Activated CD4-positive, alpha-beta T cell treated with anti-CD3 and anti-CD28 coated beads, Interleukin-2, amount 10 ng/mL, durations not matched to agents 24 days and 14 days (primary cell): ENCODE results near the gene PTPN22. TPM values are rescaled to one million over a fixed set of nuclear protein-coding genes. Genes with fewer than 3 reads are reported as not detected.

Experiments
- DNase-seq: peaks from one replicate; pipeline ENCODE4 v3.0.0; 2022
- H3K27ac Mint-ChIP-seq: one replicate; pipeline ENCODE4 v1.8.0; 2022; ENCODE audit warnings: mild to moderate bottlenecking, mixed read lengths
- H3K27me3 Mint-ChIP-seq: one replicate; pipeline ENCODE4 v1.8.0; 2022; ENCODE audit warnings: mixed read lengths
- H3K36me3 Mint-ChIP-seq: one replicate; pipeline ENCODE4 v1.8.0; 2022; ENCODE audit warnings: low read depth, mild to moderate bottlenecking, mixed read lengths
- H3K4me1 Mint-ChIP-seq: one replicate; pipeline ENCODE4 v1.8.0; 2021; ENCODE audit warnings: mixed read lengths
- H3K4me3 Mint-ChIP-seq: one replicate; pipeline ENCODE4 v1.8.0; 2022; ENCODE audit warnings: mild to moderate bottlenecking, moderate library complexity, mixed read lengths
- H3K9me3 Mint-ChIP-seq: one replicate; pipeline ENCODE4 v1.8.0; 2021; ENCODE audit warnings: mixed read lengths
- intact Hi-C: fragments of 100-400 bp; cut with micrococcal nuclease; formaldehyde crosslinking; loops from one replicate; pipeline ENCODE4 v1.15.1; 2023
- total RNA-seq: library from RNA; stranded (reverse); gene quantifications from 2 replicates; pipeline ENCODE4 v1.2.3, GENCODE V29; 2022

The PTPN22 gene
- total RNA-seq, result 60.4 and 64.1 TPM in 2 replicates

DNA sequence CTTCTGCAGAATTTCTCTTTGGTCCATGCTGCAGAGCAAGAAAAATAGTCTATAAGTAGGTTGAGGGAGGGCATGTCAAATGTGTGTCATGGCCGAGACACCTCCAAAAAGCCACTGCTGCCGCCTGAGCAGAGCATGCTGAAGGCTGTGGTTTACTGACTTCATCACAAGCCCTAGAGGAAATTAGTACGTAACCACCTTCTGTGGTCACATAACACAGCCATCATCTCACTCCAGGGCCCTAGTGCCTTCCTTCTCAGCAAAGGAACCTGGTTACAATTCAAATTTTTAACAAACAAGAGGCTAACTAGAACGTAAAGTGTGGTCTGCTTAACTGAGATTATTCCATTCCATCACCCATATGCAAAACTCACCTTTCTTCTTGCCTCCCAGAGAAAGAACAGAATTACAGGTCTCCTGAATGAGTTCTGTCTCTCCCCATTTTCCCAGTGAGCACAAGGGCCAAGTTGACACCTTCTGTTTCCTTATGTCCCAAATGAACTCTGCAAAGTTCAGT, at the start of gene PTPN22:
Gene PTPN22 (minus strand): TSS at position 116 of the 517 bp plus-strand sequence.
- intact Hi-C loops, result loop anchor here (1.0 to 5.0 kb wide), 4 partner anchors 34 to 59 kb away; partner anchors contain the start of genes DCLRE1B and RSBN1
- DNase-seq, result peak; percentile 95
- Mint-ChIP-seq H3K36me3 (peaks cover 29% of the 10 kb centered on the region), H3K4me1 (peaks cover 63% of the 10 kb centered on the region), H3K27ac (peak within 1 kb of the TSS; percentile 96), H3K27me3 (peaks cover 2% of the 10 kb centered on the region), H3K9me3 (no peaks in the 10 kb centered on the region), H3K4me3 (peak within 1 kb of the TSS; percentile 94)

- no peaks in the 10 kb centered on the region for H3K9me3 Mint-ChIP-seq
- no peak overlapping the region for H3K27ac Mint-ChIP-seq
- peaks cover 11% of the 10 kb centered on the region for H3K4me1 Mint-ChIP-seq
- H3K27me3 Mint-ChIP-seq, result peaks cover 6% of the 10 kb centered on the region
- intact Hi-C loops, result no loop called here
- DNase-seq, result no peak
- H3K36me3 Mint-ChIP-seq, result peaks cover 10% of the 10 kb centered on the region
- H3K4me3 Mint-ChIP-seq, result no peak overlapping the region
Measured at GRCh38 chr1:113918243-113918642, 46.7 kb upstream of the PTPN22 start.

DNA sequence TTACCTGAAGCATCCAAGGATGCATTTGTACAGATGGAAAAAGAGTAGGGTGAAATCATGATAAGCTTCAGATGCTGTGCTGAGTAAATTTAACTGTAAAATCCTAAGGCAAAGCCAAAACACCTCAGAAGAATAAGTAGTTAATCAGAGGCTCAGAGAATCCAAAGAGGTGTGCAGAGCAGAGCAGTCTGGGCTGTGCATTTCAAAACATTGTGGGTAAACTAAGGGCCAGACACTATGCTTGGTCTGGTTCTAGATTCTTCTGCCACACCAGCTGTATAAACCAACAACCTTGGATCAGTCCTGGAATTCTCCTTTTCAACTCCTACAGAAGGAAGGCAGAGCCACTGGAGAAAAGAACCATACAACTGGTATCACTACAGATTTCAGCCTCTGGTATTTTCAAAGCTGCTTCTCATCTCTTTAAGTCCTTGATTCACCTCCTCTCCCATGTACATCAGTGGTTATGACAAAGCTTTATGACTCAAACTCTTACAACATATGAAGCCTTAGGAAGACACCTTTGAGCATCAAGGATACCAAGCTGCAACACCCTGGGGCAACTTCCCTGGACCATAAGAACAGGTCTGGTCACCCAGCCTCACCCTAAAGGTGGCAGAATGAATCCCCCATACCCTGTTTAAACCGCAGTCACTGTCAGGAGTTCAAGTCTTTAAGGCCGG, 46.0 kb upstream of the PTPN22 start:
- peaks cover 13% of the 10 kb centered on the region for H3K4me1 Mint-ChIP-seq
- peaks cover 14% of the 10 kb centered on the region for H3K36me3 Mint-ChIP-seq
- H3K4me3 Mint-ChIP-seq, result no peak overlapping the region
- peaks cover 3% of the 10 kb centered on the region for H3K27me3 Mint-ChIP-seq
- intact Hi-C loops, result no loop called here
- no peak for DNase-seq
- no peaks in the 10 kb centered on the region for H3K9me3 Mint-ChIP-seq
- H3K27ac Mint-ChIP-seq, result no peak overlapping the region

- intact Hi-C loops, result no loop called here
- Mint-ChIP-seq H3K4me3 (no peak overlapping the region), H3K9me3 (no peaks in the 10 kb centered on the region), H3K27ac (no peak overlapping the region), H3K36me3 (peaks cover 17% of the 10 kb centered on the region), H3K4me1 (peaks cover 13% of the 10 kb centered on the region), H3K27me3 (peaks cover 2% of the 10 kb centered on the region)
- DNase-seq, result no peak
Measured at GRCh38 chr1:113916974-113917373, 45.5 kb upstream of the PTPN22 start.

DNA sequence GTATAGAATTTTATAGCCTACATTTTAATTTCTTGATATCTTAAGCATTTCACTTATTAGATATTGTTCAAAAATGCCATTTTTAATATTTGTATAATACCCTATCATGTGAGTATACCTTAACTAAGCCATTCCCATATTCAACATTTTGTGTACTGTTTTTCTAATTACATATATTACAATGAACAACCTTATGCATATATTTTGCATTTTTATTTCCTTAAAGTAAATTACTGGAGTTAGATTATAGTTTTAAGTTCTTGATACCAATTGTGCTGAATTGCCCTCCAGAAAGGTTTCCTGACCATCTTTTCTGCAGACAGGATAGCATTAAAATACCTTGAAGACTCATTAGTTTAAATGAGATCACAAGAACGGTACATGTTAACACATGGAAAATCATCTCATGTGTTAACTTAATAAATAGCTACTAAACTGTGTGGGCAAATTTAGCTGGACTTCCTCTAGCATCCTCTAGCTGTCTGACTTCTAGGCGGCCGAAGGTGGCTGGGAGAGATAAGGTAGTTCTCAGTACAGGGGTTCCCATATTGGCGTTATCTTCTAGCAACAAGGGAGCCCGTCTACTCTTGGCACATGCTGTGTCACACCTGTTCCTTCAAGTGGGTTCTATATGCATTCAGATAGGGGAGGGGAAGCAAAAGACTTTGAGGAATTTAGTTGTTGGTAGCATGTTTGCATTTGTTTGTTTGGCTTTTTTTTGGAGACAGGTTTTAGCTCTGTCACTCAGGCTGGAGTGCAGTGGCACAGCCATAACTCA, 42.6 kb upstream of the PTPN22 start:
- no peak for DNase-seq
- Mint-ChIP-seq H3K27me3 (no peaks in the 10 kb centered on the region), H3K9me3 (no peaks in the 10 kb centered on the region), H3K4me1 (peaks cover 20% of the 10 kb centered on the region), H3K4me3 (no peak overlapping the region), H3K27ac (no peak overlapping the region), H3K36me3 (peaks cover 36% of the 10 kb centered on the region)
- intact Hi-C loops, result no loop called here

DNA sequence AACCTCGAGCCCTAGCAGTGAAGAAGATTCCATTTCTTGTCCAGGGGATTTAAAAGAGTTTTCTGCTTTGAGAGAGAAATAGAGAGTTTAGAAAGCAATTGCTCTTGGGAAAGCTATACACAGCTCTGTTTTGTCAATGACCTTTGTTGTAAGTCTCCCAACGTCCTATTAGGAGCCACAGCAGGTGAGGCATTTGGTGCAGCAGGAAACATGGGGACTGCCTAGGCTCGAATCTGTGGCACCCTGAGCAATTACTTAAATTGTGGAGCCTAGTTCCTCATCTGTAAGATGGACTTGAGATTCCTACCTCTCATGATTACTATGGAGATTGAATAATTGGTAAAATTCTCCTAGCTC, 41.8 kb upstream of the PTPN22 start:
- no peak for DNase-seq
- H3K4me3 Mint-ChIP-seq, result no peak overlapping the region
- H3K36me3 Mint-ChIP-seq, result peaks cover 41% of the 10 kb centered on the region
- intact Hi-C loops, result no loop called here
- H3K27ac Mint-ChIP-seq, result no peak overlapping the region
- H3K4me1 Mint-ChIP-seq, result peaks cover 27% of the 10 kb centered on the region
- no peaks in the 10 kb centered on the region for H3K9me3 Mint-ChIP-seq
- no peaks in the 10 kb centered on the region for H3K27me3 Mint-ChIP-seq

GRCh38 chr1:113912594-113913311, 41.2 kb upstream of the PTPN22 start:
- no peaks in the 10 kb centered on the region for H3K27me3 Mint-ChIP-seq
- H3K4me1 Mint-ChIP-seq, result peaks cover 28% of the 10 kb centered on the region
- intact Hi-C loops, result no loop called here
- peaks cover 46% of the 10 kb centered on the region for H3K36me3 Mint-ChIP-seq
- no peak overlapping the region for H3K27ac Mint-ChIP-seq
- DNase-seq, result no peak
- H3K9me3 Mint-ChIP-seq, result no peaks in the 10 kb centered on the region
- no peak overlapping the region for H3K4me3 Mint-ChIP-seq

DNA sequence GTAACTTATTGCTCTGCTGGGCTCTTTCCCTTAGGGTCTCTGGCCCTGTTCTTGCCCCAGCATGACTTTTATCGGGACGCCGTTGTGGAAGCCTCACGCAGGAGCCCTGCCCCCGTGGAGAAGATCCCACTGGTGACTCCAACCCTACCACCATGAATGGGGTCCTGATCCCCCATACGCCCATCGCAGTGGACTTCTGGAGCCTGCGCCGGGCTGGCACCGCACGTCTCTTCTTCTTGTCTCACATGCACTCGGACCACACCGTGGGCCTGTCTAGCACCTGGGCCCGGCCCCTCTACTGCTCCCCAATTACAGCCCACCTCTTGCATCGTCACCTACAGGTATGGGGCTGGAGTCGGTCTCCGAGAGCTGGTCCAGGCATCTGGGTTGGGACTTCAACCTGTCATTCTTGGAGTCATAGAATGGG, 33.9 kb upstream of the PTPN22 start:
- Mint-ChIP-seq H3K9me3 (no peaks in the 10 kb centered on the region), H3K27me3 (no peaks in the 10 kb centered on the region), H3K36me3 (peaks cover 37% of the 10 kb centered on the region), H3K4me3 (peak overlapping the region; percentile 99), H3K4me1 (peaks cover 58% of the 10 kb centered on the region), H3K27ac (peak overlapping the region; percentile 98)
- DNase-seq, result no peak
- intact Hi-C loops, result loop anchor here (1.0 to 2.0 kb wide), 5 partner anchors 24 to 147 kb away; partner anchors contain the start of genes HIPK1, PHTF1, PTPN22 and RSBN1

DNA sequence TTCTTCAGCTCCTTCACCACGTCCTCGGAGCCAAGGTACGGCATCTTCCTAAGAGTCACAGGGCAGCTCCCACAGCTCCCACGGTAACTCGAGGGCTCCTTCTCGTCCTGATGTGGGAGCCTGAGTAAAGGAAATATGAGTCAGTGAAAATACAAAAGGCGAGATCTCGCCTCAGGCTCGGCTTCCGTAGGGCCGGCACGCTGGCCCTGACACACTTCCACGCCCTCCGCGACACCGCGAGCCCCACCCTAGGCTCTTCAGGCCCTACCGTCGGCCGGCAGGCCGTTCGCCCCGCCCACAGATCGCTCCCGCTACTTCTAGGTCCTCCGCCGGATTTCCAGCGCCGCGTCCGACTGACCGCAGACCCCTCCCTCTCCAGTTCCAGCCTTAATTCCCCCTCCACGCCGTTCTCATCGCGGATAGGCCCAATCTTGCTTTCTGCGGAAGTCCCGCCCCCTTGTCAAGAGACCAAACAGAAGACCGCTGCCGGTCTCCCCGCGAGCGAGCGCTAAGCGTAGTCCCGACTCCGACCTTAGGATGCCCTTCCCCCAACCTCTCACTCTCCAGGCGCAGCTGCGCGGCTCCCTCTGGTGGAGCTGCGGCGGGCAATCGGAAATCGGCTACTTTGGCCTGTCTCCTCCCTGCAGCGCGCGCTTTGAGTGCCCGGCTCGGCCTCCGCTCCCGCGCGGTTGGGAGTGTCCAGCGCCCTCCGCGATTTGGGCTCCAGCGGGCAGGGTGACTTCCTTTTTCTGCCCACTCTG, 33.3 kb upstream of the PTPN22 start, which contains the start of the genes AP4B1 and DCLRE1B:
Gene AP4B1 (minus strand): TSS at position 126 of the 761 bp plus-strand sequence. CDS start 82 bp downstream, at position 44.
Gene DCLRE1B (plus strand): TSS at position 653 of the 761 bp plus-strand sequence. CDS start 261 bp downstream, outside the sequence.
- DNase-seq, result peak; percentile 99
- peak within 1 kb of the TSS; percentile 99 for H3K4me3 Mint-ChIP-seq
- peak within 1 kb of the TSS; percentile 98 for H3K27ac Mint-ChIP-seq
- H3K9me3 Mint-ChIP-seq, result no peaks in the 10 kb centered on the region
- H3K36me3 Mint-ChIP-seq, result peaks cover 38% of the 10 kb centered on the region
- intact Hi-C loops, result loop anchor here (1.0 to 5.0 kb wide), 7 partner anchors 24 to 606 kb away; partner anchors contain the start of genes HIPK1, PHTF1, PTPN22 and RSBN1
- no peaks in the 10 kb centered on the region for H3K27me3 Mint-ChIP-seq
- peaks cover 53% of the 10 kb centered on the region for H3K4me1 Mint-ChIP-seq

GRCh38 chr1:113904293-113904673, 32.8 kb upstream of the PTPN22 start:
- peaks cover 43% of the 10 kb centered on the region for H3K36me3 Mint-ChIP-seq

GRCh38 chr1:113903501-113904292, 32.2 kb upstream of the PTPN22 start:
- Mint-ChIP-seq H3K27me3 (no peaks in the 10 kb centered on the region), H3K9me3 (no peaks in the 10 kb centered on the region), H3K4me3 (peak overlapping the region; percentile 99), H3K4me1 (peaks cover 54% of the 10 kb centered on the region), H3K27ac (peak overlapping the region; percentile 98), H3K36me3 (peaks cover 47% of the 10 kb centered on the region)
- intact Hi-C loops, result loop anchor here (1.0 to 5.0 kb wide), 3 partner anchors 51 to 608 kb away; partner anchors contain the start of genes PHTF1 and TRIM33
- DNase-seq, result no peak

More at GRCh38 chr1:113904293-113904673, 32.8 kb upstream of the PTPN22 start:
- peaks cover 54% of the 10 kb centered on the region for H3K4me1 Mint-ChIP-seq
- intact Hi-C loops, result loop anchor here (1.0 to 5.0 kb wide), 3 partner anchors 52 to 607 kb away; partner anchors contain the start of genes PHTF1 and TRIM33
- DNase-seq, result no peak
- no peaks in the 10 kb centered on the region for H3K27me3 Mint-ChIP-seq
- peak overlapping the region; percentile 99 for H3K4me3 Mint-ChIP-seq
- H3K27ac Mint-ChIP-seq, result peak overlapping the region; percentile 98
- H3K9me3 Mint-ChIP-seq, result no peaks in the 10 kb centered on the region

DNA sequence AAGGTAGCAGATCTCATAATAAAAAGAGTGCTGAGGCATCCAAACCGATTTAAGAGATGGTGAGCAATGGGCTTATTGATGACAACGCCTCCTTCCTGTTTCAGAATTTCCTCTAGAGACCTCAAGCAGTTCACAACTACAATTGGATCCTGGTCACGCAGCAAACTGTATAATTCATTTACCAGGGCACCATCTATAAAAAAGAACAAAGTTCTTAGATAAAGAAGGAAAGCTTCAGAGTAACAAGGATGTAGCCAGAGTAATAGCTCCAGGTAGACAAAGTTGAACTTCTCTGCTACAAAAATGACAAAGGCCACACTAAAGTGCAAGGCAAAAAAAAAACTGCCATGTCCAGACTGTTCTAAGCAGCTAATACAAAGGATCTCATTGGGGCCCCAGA, 29.7 kb upstream of the PTPN22 start:
- Mint-ChIP-seq H3K4me1 (peaks cover 47% of the 10 kb centered on the region), H3K27ac (peak overlapping the region; percentile 55), H3K27me3 (no peaks in the 10 kb centered on the region), H3K36me3 (peaks cover 60% of the 10 kb centered on the region), H3K4me3 (no peak overlapping the region), H3K9me3 (no peaks in the 10 kb centered on the region)
- DNase-seq, result no peak
- intact Hi-C loops, result loop anchor here (5.0 kb wide), 1 partner anchor 49 kb away; no protein-coding TSS in a partner anchor
